Mesodermal cell (in vitro differentiated cells): ENCODE data around the gene MCTP1.
"Not testable (repeated sequence)": the region's sequence is repeated elsewhere in the genome, so short reads cannot be mapped to it uniquely, and the experiment has no call there.

Source experiments
- H3K27ac ChIP-seq: 2 replicates; pipeline ENCODE4 v1.7.0; 2013; ENCODE audit warnings: mild to moderate bottlenecking, low read depth, low read length, moderate library complexity; ENCODE audit not compliant: severe bottlenecking
- H3K36me3 ChIP-seq: 2 replicates; pipeline ENCODE4 v1.7.1; 2013; ENCODE audit warnings: mild to moderate bottlenecking, low read length, moderate library complexity; ENCODE audit not compliant: control insufficient read depth, insufficient read depth
- H3K4me1 ChIP-seq: one replicate; pipeline ENCODE4 v1.7.1; 2013; ENCODE audit warnings: mild to moderate bottlenecking, low read length; ENCODE audit not compliant: insufficient read depth, control insufficient read depth, poor library complexity, severe bottlenecking
- H3K4me3 ChIP-seq: 2 replicates; pipeline ENCODE4 v1.7.0; 2013; ENCODE audit warnings: low read length, control low read depth, mild to moderate bottlenecking; ENCODE audit not compliant: insufficient read depth, poor library complexity, severe bottlenecking; ENCODE audit errors: extremely low read depth
- H3K9me3 ChIP-seq: 2 replicates; pipeline ENCODE4 v1.7.1; 2013; ENCODE audit warnings: mild to moderate bottlenecking, low read length, moderate library complexity; ENCODE audit not compliant: control insufficient read depth
- WGBS, 2 experiments: methylation state at CpG; one replicate each; pipeline ENCODE4 v1.1.5; 2013; ENCODE audit warnings: missing lambda C conversion rate in 2 of 2; ENCODE audit not compliant: insufficient coverage in 2 of 2; 5-methylcytosine and 5-hydroxymethylcytosine counted together

Gene MCTP1

DNA sequence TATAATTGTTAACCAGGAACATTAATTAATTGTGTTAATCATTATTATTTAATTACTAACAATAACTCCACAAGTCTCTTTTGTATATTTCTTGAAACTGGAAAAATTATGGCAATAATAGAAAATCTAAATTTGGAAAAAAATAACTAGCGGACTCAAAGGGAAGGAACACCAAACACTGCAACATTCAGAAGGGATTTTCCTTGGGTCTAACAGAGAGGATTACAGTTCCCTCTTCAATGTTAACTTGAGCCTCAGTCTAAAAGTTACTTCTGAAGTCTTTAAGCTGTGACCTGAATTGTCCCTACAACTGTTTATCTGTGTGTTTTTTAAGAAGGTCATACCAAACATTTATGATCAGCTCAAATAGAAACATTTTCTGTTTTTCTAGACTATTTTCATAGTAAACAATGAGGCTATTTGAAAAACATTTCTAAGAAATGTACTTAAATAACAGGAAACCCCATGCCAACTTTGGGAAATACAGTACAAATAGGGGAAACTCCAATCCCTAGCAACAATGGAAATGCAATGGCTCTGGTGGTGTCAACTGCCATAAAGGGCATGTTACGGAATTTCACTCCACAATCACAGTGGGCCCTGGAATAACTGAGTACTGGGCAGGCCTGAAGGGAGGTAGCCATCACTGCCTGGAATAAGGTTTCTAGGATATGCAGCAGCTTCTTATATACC is 61.2 kb downstream of the MCTP1 start:
- H3K27ac ChIP-seq = no peak overlapping the region
- no peaks in the 10 kb centered on the region for H3K4me1 ChIP-seq
- H3K36me3 ChIP-seq = no peaks in the 10 kb centered on the region
- H3K9me3 ChIP-seq = no peaks in the 10 kb centered on the region
- WGBS, 2 experiments = 100% methylated on average over 1 of the region's 2 CpGs; no CpG with 5 or more reads in 1 of the 2 experiments
- H3K4me3 ChIP-seq = no peak overlapping the region

DNA sequence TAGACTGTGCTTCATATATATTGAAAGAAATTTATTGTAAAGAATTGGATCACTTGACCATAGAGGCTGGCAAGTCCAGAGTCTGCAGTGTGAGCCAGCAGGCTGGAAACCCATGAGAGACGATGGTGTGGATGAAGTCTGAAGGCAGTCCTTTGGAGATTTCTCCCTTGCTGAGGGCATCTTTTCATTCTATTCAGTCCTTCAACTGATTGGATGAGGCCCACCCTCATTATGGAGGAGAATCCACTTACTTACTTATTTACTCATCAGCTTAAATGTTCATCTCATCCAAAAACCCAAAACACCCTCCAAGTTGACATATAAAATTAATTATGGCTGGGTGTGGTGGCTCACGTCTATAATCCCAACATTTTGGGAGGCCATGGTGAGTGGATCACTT is 62.1 kb downstream of the MCTP1 start:
- WGBS, 2 experiments = 40% methylated on average over 1 of the region's 2 CpGs; no CpG with 5 or more reads in 1 of the 2 experiments
- H3K4me1 ChIP-seq = no peaks in the 10 kb centered on the region

DNA sequence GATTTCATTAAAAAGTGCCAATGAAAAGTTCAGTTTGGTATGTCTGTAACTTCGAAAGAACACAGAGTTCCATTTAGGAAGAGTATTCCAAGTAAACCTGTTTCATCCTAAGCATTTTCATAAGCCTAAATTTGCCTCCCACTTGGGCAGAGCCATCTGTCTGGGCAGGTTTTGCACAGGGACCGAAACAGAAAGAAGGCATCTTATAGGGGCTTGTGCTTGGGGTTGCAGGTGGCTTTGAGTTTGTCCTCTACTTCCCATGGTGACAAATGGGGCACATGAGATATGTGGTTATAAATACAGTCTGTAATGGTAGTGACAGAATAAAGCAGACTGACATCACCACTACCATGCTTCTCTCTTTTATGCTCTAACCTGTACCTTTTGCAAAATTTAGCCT is 63.7 kb downstream of the MCTP1 start:
- peaks cover 6% of the 10 kb centered on the region for H3K4me1 ChIP-seq
- no CpG with 5 or more reads among the region's 2 CpGs for WGBS, 2 experiments
- H3K4me3 ChIP-seq = no peak overlapping the region
- no peak overlapping the region for H3K27ac ChIP-seq
- no peaks in the 10 kb centered on the region for H3K9me3 ChIP-seq
- no peaks in the 10 kb centered on the region for H3K36me3 ChIP-seq

More for the DNA sequence above, 62.1 kb downstream of the MCTP1 start:
- no peaks in the 10 kb centered on the region for H3K36me3 ChIP-seq
- H3K9me3 ChIP-seq = no peaks in the 10 kb centered on the region
- H3K4me3 ChIP-seq = no peak overlapping the region
- no peak overlapping the region for H3K27ac ChIP-seq

DNA sequence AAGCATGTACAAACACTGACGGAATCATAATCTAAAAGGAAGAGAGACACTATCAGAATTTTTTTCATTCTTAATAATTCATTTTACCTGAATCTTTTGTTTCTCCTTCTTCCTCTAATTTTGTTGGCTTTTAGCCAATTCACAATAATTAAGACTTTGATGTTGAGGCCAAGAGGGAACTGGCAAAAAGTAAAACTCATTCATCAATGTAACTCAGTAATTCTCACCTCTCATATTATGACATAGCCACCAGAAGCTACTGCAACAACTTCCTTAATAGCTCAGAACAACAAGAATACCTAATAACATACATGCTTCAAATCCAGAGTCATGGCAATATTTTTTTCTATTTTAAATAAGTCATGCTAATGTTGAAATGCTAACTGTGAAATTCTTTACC is 64.5 kb downstream of the MCTP1 start:
- 80% methylated on average over 1 of the region's 1 CpG; no CpG with 5 or more reads in 1 of the 2 experiments for WGBS, 2 experiments
- H3K4me3 ChIP-seq = no peak overlapping the region
- H3K27ac ChIP-seq = no peak overlapping the region
- H3K4me1 ChIP-seq = peaks cover 8% of the 10 kb centered on the region
- no peaks in the 10 kb centered on the region for H3K9me3 ChIP-seq
- no peaks in the 10 kb centered on the region for H3K36me3 ChIP-seq

DNA sequence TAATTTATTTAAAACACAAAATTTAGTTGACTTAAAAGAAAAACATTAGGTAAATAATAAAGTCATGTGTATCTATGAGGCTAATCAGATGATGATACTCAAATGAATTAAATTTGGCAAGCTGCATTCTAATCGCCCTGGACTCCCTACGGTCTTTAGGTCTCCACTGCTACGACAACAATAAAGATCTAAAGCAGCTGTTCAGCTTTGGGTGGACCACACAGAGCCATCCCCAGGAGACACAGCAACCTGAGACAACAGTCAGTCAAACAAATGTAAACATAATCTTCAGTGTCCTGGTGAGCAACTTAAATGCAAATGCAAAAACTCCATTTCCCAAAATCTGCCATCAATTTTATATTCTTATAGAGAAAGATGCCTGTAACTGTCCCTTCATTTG is 65.5 kb downstream of the MCTP1 start:
- H3K4me1 ChIP-seq = peaks cover 8% of the 10 kb centered on the region
- WGBS, 2 experiments = 65 to 73% methylated on average over 3 of the region's 3 CpGs
- H3K9me3 ChIP-seq = no peaks in the 10 kb centered on the region
- H3K36me3 ChIP-seq = no peaks in the 10 kb centered on the region
- no peak overlapping the region for H3K27ac ChIP-seq
- H3K4me3 ChIP-seq = no peak overlapping the region

DNA sequence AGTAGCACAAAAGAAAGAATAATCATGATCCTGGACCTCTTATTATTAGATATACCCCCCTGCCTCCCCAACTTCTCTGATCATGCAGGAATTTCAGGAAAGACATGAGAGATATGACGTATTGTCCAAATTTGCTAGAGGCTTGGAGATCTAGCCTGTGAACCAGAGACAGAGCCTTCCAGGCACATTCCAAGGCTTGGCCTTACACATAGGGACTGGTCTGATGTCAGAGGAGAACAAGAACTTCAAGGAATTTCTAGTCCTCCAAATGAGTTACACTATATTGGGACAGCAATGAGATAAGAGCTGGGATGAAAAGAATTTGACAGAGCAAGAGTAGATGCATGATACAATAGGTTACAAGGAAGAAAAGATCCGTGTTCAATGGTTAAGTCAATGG is 67.0 kb downstream of the MCTP1 start:
- no peaks in the 10 kb centered on the region for H3K9me3 ChIP-seq
- no peak overlapping the region for H3K27ac ChIP-seq
- H3K4me3 ChIP-seq = no peak overlapping the region
- peaks cover 8% of the 10 kb centered on the region for H3K4me1 ChIP-seq
- 86% methylated on average over 1 of the region's 2 CpGs; no CpG with 5 or more reads in 1 of the 2 experiments for WGBS, 2 experiments
- no peaks in the 10 kb centered on the region for H3K36me3 ChIP-seq

DNA sequence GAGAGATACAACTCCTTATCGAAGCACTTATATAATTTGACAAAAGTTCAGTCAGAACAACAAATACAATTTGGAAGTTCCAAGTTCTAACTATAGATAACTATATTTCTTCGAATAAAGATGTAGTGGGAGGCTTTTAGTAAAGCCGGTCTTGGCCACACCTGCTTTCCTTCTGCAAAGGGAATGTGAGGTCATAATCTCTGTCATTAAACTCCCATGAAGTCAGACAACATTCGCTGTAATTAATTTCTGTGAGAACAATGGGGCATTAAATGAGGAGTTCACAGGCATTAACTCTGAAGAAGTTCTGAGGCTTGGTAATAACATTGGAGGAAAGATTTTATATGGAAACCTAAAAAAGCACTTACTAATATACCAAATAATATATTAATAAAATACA is 67.5 kb downstream of the MCTP1 start:
- WGBS, 2 experiments = no CpG with 5 or more reads among the region's 4 CpGs
- Histone ChIP-seq H3K27ac (no peak overlapping the region), H3K36me3 (no peaks in the 10 kb centered on the region), H3K9me3 (no peaks in the 10 kb centered on the region), H3K4me3 (no peak overlapping the region), H3K4me1 (peaks cover 8% of the 10 kb centered on the region)

DNA sequence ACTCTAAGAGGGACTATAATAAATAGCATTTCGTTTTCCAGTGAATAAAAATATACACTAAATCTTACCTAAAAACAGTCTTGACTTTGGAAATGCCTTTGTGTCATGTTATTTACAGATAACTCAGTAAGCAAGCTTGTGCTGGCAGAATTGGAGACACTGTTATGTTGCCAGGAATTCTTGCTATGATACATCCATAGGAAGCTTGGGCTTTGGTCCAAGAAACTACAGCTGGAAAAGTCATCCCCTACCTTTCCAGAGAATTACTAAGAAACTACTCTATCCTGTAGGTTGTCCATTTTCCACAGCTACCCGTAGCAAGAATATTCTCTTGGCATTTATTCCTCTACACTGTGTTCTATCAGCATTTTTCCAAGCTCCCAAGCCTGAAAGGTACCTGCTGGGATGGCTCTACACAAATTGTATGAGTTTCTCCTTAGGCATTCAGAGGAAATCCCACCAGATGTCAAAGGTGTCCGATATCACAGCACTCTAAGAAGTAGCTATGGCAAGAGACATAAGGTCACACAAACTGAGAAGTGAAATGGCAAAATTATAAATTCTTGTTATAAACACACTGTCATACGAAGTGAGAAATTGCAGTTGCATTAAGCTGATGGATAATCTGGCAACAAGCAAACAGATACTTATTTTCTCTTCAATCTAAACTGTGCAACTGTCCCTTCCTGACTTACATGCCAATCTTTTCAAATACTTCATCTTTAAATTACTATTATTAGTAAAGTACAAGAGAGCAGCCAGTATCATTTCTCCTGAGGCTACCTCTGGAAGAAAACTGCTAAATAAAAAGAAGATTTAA is 68.5 kb downstream of the MCTP1 start:
- 78 to 83% methylated on average over 1 to 3 of the region's 4 CpGs for WGBS, 2 experiments
- H3K4me3 ChIP-seq = no peak overlapping the region
- H3K27ac ChIP-seq = no peak overlapping the region
- H3K36me3 ChIP-seq = no peaks in the 10 kb centered on the region
- H3K9me3 ChIP-seq = no peaks in the 10 kb centered on the region
- H3K4me1 ChIP-seq = peaks cover 8% of the 10 kb centered on the region

DNA sequence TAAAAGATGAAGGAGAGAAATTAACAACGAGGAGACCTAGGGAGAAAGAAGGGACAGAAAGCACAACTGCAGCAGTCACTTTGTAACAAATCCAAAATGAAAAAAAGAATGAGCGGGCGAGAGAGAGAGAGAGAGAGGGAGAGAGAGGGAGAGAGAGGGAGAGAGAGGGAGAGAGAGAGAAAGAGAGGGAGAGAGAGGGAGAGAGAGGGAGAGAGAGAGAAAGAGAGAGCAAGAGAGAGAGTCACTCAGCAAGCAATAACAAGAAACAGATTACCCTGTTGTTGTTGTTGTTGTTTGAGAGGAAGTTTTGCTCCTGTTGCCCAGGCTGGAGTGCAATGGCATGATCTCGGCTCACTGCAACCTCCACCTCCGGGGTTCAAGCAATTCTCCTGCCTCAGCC is 77.1 kb downstream of the MCTP1 start:
- not testable (repeated sequence) for H3K4me3 ChIP-seq, H3K36me3 ChIP-seq, H3K4me1 ChIP-seq, H3K9me3 ChIP-seq, H3K27ac ChIP-seq
- 100% methylated on average over 1 to 2 of the region's 5 CpGs for WGBS, 2 experiments

DNA sequence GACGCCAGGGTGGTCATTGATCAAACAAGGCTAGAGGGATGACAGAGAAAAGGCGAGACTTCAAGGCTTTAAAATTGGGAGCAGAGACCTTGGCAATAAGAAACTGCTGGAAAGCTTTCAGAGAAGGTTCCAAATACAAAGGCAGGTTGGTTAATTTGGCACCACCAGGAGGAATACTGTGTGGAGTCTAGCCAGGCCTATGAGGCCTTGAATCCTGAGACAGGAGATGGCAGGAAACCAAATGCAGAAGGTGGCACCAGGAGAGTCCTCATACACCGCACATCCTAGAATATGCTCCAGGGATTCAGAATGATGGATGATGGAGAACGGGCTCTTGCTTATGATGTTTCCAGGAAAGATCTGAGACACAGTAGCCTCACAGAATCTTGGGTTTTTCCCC is 90.0 kb downstream of the MCTP1 start:
- Histone ChIP-seq H3K4me1 (no peaks in the 10 kb centered on the region), H3K4me3 (no peak overlapping the region), H3K9me3 (no peaks in the 10 kb centered on the region), H3K27ac (no peak overlapping the region), H3K36me3 (no peaks in the 10 kb centered on the region)
- 87 to 96% methylated on average over 3 to 4 of the region's 4 CpGs for WGBS, 2 experiments

DNA sequence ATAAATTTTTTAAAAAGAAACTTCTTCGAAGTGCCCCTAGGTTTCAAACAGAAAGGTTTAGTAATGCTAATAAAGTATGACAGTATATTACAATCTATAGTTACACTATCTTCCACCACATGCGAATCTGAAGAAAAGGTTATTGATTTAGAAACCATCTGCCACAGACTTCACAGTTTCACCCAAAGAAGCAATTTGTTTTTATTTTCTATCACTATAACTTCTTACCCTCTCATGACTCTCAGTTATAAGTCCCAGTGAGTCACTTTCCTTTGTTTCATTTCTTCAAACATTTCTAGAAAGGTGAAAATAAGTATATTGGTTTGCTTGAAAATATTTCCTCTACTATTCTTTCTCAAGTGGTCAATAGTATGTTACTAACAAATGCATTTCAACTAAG is 93.6 kb downstream of the MCTP1 start:
- Histone ChIP-seq H3K36me3 (no peaks in the 10 kb centered on the region), H3K9me3 (no peaks in the 10 kb centered on the region), H3K4me1 (no peaks in the 10 kb centered on the region), H3K27ac (no peak overlapping the region), H3K4me3 (no peak overlapping the region)
- WGBS, 2 experiments = 100% methylated on average over 1 of the region's 2 CpGs; no CpG with 5 or more reads in 1 of the 2 experiments
